HPDE6-E6E7 (cell line): ENCODE data around the gene CRAMP1.

Experiments
- DNase-seq: peaks from one replicate; pipeline ENCODE4 v3.0.0; 2011; ENCODE audit warnings: missing footprints; ENCODE audit errors: extremely low spot score

Gene CRAMP1

GRCh38 chr16:1655909-1656807, 44.0 kb downstream of the CRAMP1 start:
- no peak for DNase-seq

- no peak for DNase-seq
Measured at GRCh38 chr16:1656808-1657617, 44.9 kb downstream of the CRAMP1 start.

- no peak for DNase-seq
Measured at GRCh38 chr16:1657841-1658240, 45.7 kb downstream of the CRAMP1 start.

- no peak for DNase-seq
Measured at GRCh38 chr16:1659031-1659430, 46.9 kb downstream of the CRAMP1 start.

DNA sequence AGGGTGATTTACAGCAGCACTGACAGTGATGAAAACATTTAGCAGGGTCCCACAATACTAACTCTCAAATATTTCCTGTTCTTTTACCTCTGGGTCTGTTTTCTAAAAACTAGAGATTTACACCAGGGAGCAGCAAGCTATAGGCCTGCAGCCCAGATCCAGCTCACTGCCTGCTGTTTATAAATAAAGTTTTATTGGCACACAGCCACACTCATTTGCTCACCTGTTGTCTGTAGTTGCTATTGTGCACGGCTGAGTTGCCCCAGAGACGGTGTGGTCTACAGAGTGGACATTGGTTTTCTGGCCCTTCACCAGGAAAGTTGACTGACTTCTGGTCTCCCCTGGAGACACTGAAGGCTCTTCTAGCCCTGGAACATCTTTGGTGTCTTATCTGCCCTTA, 49.7 kb downstream of the CRAMP1 start:
- no peak for DNase-seq

- no peak for DNase-seq
Measured at GRCh38 chr16:1662543-1662942, 50.4 kb downstream of the CRAMP1 start.

- no peak for DNase-seq
Measured at GRCh38 chr16:1665829-1666228, 53.7 kb downstream of the CRAMP1 start.

- no peak for DNase-seq
Measured at GRCh38 chr16:1666316-1666715, 54.2 kb downstream of the CRAMP1 start.

DNA sequence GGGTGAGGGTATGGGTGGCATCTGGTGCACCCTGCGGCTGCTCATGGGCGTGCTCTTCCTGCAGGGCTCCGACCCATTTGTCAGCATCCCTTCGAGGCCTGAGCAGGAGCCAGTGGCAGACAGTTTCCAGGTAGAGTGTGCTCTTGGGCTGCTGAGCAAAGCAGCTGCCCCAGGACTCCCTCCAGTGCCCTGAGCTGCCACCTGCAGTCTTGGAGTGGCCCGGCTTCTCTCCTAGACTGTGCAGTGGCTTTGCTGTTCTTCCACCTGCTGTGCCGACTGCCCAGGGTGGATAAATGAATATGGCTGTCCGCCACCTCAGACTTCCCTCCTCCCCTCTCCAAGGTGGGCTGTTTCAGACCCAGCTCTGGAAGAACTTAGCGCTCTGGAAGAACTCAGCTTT, 55.1 kb downstream of the CRAMP1 start:
- no peak for DNase-seq

- DNase-seq, result no peak
Measured at GRCh38 chr16:1667916-1668315, 55.8 kb downstream of the CRAMP1 start.

GRCh38 chr16:1668612-1669319, 56.6 kb downstream of the CRAMP1 start:
- DNase-seq, result no peak

- DNase-seq, result no peak
Measured at GRCh38 chr16:1669698-1670097, 57.5 kb downstream of the CRAMP1 start.

- DNase-seq, result no peak
Measured at GRCh38 chr16:1670371-1670770, 58.2 kb downstream of the CRAMP1 start.

GRCh38 chr16:1670866-1671265, 58.7 kb downstream of the CRAMP1 start:
- DNase-seq, result no peak

DNA sequence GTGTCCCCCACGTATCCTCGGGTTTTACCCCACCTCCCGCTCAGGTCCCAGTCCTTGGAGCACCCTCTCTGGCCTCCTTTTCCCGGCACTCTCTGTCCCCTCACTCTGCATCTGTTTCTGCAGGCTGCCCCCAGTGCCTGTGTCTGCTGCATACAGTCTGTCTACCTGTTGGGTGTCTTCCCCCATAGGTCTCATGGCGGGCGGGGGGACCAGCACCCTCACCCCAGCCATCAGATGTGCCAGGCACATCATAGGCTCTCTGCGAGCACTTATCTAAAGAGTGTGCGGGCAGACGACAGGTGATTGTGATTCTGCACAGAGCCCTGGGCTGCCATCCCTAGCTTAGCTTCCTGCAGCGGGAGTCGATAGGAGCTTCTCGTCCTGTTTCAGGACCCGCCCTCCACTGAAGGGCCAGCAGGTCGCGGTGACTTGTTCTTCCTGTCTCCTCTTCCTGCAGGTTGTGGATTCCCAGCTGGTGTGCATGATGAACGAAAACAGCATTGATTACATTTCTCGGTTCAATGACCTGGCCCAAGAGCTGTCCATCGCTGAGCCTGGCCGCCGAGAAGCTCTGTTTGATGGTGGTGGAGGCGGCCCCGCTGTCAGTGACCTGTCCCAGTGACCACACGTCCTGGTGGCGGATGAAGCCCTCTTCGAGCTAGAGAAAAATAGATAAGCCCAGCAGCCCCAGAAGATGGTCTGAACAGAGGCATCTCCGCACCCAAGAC, 61.4 kb downstream of the CRAMP1 start:
- no peak for DNase-seq

DNA sequence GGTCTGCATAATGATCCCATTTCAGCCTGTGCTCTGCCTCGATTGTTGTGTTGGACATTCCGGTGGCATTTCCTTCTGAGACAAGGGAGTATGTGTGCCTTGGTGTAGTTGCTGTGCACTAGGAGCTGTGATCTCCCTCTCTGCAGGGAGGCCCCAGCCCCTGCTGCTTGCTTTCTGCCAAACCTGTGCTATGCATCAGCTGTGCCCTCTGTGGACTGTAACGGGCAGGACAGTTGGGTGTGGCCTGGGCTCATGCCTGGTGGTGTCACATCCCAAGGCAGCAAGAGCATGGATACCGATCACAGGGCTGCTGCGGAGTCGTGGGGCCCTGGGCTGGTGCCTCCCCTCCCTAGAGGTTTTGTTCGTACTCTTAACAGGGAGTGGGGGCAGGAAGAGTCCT, 62.1 kb downstream of the CRAMP1 start:
- no peak for DNase-seq

DNA sequence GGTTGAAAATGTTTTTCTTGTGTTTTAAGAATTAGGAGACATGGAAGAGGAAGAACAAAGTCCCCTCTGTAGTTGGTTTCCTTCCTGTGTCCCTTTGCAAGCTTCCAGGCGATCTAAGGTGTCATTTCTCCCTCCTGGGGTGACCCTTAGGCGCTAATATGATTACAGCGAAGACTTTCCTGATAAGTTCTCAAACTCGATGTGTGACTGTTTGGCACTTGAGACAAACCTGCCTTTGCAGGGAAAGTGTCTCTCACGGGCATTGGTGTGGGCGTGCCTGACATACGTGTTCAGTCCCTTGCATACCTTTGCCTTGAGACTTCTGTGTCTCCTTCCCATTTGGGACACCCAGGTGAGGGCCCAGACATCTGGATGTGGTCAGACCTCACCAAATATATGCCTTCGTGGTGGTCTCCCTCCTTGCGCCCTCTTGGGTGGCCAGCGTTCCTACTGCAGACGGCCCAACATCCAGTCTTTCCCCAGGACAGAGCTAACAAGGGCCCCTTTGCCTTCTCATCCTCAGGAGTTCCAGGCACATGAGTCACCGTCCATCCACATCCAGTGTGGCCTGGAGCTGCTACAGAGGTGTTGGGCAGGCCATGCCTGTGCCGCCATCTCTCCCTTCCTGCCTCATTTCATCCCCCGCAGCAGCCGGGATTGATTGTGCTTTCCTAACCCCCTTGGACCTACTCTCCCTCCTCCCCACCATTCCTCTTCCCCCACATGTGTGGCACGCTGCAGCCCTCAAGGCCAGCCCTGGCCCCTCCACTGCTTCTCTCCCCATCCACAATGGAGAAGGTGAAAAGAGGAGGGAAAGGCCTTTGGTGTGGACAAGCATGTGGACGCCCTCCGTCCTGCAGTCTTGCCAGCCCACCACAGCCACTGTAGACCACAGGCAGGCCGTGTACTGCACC, 62.8 kb downstream of the CRAMP1 start:
- peak; percentile 72 for DNase-seq

GRCh38 chr16:1676661-1677060, 64.5 kb downstream of the CRAMP1 start:
- DNase-seq, result no peak

DNA sequence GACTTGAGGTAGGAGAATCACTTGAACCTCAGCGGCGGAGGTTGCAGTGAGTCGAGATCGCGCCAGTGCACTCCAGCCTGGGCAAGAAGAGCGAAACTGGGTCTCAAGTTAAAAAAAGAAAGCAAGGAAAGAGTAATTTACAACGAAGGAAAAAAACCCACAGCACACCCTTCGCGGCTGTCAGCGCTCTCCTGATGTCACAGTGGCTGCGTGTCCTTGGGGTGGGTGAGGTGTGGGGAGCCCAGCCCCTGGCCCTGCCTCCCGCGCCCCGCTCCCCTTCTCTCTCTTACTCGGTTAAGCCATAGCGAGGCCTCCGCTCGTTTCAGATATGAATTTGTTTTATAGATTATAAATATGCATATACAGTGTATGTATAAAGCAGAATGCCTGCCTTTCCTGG, 65.2 kb downstream of the CRAMP1 start:
- DNase-seq, result no peak

- peak; percentile 95 for DNase-seq
Measured at GRCh38 chr16:1677942-1678499, 65.9 kb downstream of the CRAMP1 start, which contains the start of gene JPT2. Gene JPT2, plus strand, starts transcription at chr16:1678279. Its CDS starts 34 bp downstream, at chr16:1678313.
